ENCODE data around the gene PRKCD.

PRKCD gene

DNA sequence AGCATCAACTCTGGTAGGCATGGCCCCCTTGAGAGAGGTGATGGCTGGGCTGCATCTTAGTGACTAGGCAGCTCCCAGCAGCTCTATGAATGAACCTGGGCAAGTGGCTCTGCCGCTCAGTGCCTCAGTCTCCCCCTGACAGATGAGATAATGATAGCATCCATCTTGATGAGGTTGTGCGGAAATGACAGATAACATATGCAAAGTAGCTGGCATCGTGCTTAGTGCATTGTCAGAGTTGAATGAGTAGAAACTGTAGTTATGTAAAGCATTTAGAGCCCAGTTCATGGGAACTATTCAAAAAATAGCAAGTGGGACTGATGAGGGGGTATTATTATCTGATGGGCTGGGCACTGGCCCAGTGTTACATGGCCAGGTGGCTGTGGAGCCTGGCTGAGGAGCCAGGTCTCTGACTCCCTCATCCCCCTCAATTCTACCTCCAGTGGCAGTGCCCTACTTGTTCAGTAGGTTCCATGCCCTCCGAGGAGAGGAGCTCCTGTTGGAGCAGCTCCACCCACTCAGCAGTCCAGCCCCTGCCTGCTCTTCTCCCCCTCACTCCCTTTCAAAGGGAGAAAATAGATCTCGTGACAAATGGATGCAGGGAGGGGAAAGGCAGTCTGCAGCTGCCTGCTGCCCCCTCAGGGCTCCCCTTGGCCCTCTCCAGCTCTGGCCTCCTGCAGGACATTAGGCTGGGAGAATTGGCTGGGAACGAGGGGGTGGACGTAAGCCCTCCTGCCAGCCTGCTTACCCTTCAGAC, 6.6 kb downstream of the PRKCD start:
- no peak for TF ChIP-seq FOXP2 (optimal IDR thresholded peaks at IDR 0.05; ENCODE audit: borderline replicate concordance, extremely low read depth, extremely low read length, insufficient read depth)
- TF ChIP-seq POLR2AphosphoS5 (IDR thresholded peaks at IDR 0.05; ENCODE audit: low read depth, low read length): no peak
- TF ChIP-seq TAF1 (IDR thresholded peaks at IDR 0.05; ENCODE audit: borderline replicate concordance, insufficient read depth, low read length): no peak
- no peak for TF ChIP-seq REST (IDR thresholded peaks at IDR 0.05; ENCODE audit: insufficient read depth in 1 of 2, low read depth in 2 of 2, low read length in 2 of 2)

GRCh38 chr3:53168175-53168923, 7.3 kb downstream of the PRKCD start:
- TF ChIP-seq REST (IDR thresholded peaks at IDR 0.05; ENCODE audit: insufficient read depth in 1 of 2, low read depth in 2 of 2, low read length in 2 of 2) (no peak), SIN3A (IDR thresholded peaks at IDR 0.05; ENCODE audit: borderline replicate concordance, insufficient read depth, low read length) (no peak), POLR2AphosphoS5 (IDR thresholded peaks at IDR 0.05; ENCODE audit: low read depth, low read length) (no peak), TAF1 (IDR thresholded peaks at IDR 0.05; ENCODE audit: borderline replicate concordance, insufficient read depth, low read length) (no peak), FOXP2 (optimal IDR thresholded peaks at IDR 0.05; ENCODE audit: borderline replicate concordance, extremely low read depth, extremely low read length, insufficient read depth) (no peak)

DNA sequence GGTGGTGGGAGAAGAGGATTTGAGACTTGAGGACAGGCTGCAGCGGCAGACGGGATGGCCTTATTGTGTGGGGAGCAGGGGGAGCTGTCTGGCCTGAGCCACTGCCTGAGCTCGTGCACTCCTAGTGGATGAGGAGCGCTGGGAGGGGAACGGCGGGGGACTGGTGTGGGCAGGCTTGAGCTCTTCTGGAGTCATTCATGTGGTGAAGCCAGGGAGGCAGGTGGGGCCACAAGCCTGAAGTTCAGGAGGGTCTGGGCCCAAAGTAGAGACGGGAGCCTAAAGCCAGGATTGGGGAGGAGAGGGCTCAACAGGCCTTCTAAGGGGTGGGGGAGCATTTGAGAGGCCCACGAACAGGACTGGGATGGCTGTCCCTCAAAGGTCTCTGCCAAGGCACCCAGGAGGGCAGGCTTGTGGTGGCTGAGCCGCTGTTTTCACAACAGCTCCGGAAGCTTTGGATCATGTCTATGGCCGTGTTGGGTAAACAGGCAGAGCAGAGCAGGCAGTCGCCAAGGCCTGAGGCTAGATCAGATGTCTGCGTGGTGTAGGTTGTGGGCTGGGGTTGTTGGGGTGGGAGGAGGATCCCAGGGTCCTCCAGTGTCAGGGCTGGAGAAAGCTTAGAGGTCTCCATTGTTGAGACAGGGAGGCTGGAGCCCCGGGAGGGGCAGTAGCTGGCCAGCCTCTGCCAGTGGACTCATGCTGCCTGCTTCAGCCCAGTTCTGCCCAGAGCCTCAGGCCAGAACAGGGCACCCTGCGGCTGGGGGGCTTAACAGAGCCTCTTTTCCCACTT, 8.2 kb downstream of the PRKCD start:
- no peak for TF ChIP-seq SIN3A (IDR thresholded peaks at IDR 0.05; ENCODE audit: borderline replicate concordance, insufficient read depth, low read length)
- no peak for TF ChIP-seq POLR2AphosphoS5 (IDR thresholded peaks at IDR 0.05; ENCODE audit: low read depth, low read length)
- no peak for TF ChIP-seq TAF1 (IDR thresholded peaks at IDR 0.05; ENCODE audit: borderline replicate concordance, insufficient read depth, low read length)
- no peak for TF ChIP-seq REST (IDR thresholded peaks at IDR 0.05; ENCODE audit: insufficient read depth in 1 of 2, low read depth in 2 of 2, low read length in 2 of 2)
- no peak for TF ChIP-seq FOXP2 (optimal IDR thresholded peaks at IDR 0.05; ENCODE audit: borderline replicate concordance, extremely low read depth, extremely low read length, insufficient read depth)

DNA sequence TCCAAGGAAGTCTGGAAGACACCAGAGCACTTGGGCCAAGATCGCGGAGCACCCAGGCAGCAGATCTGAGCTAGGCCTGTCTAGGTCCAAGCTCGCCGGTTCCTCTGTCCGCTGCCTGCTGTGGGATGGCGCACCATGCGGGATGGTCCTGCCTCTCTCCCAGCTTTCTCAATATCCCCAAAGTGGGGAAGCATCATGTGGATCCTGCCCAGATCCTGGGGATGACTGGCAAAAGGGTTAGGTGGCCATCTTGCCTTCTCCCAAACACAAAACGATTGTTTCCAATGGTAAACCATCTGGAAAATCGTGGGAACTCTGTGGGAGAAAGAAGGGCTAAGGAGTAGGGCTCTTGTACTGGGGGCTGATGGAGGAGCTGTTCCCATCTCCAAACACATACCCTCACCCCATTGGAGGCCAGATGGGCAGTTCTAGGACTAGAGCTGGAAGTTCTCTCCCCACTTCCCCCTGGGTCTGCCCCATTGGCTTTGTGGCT, 8.9 kb downstream of the PRKCD start:
- no peak for TF ChIP-seq TAF1 (IDR thresholded peaks at IDR 0.05; ENCODE audit: borderline replicate concordance, insufficient read depth, low read length)
- no peak for TF ChIP-seq FOXP2 (optimal IDR thresholded peaks at IDR 0.05; ENCODE audit: borderline replicate concordance, extremely low read depth, extremely low read length, insufficient read depth)
- TF ChIP-seq POLR2AphosphoS5 (IDR thresholded peaks at IDR 0.05; ENCODE audit: low read depth, low read length): no peak
- TF ChIP-seq REST (IDR thresholded peaks at IDR 0.05; ENCODE audit: insufficient read depth in 1 of 2, low read depth in 2 of 2, low read length in 2 of 2): no peak
- TF ChIP-seq SIN3A (IDR thresholded peaks at IDR 0.05; ENCODE audit: borderline replicate concordance, insufficient read depth, low read length): no peak
